Fibroblast of lung (primary cell): Measurements from ENCODE around the gene ICA1L.

Experiments
- CTCF ChIP-seq, 2 donors: IDR thresholded peaks in 1 of 2; conservative IDR thresholded peaks in 1 of 2; 1 replicate in 1 of 2; 2 replicates in 1 of 2; pipeline ENCODE4 v1.5.1; 2011 to 2012; ENCODE audit warnings: low read length in 2 of 2, control low read depth in 1 of 2, inconsistent platforms in 1 of 2, low read depth in 1 of 2, mild to moderate bottlenecking in 1 of 2
- EZH2 ChIP-seq: IDR thresholded peaks from 2 replicates; pipeline ENCODE4 v1.5.1; 2012; ENCODE audit warnings: low read length, control low read depth, mild to moderate bottlenecking; ENCODE audit errors: missing control alignments

- TF ChIP-seq CTCF (conservative IDR thresholded peaks at IDR 0.05 in 1 of 2, IDR thresholded peaks at IDR 0.05 in 1 of 2; ENCODE audit: low read depth in 1 of 2, low read length in 2 of 2): no peak
- TF ChIP-seq EZH2: no peak
Measured at GRCh38 chr2:202918860-202919259, 47.3 kb upstream of the ICA1L start.
